ENCODE data around the gene ECI2. TPM values are rescaled to one million over a fixed set of nuclear protein-coding genes. Genes with fewer than 3 reads are reported as not detected.

The ECI2 gene
- total RNA-seq, 4 donors from 2014 or later = 44.9 to 76.2 (median 49.6) TPM

GRCh38 chr6:4145083-4145482, 9.7 kb upstream of the ECI2 start:
- TF ChIP-seq EP300 (IDR thresholded peaks at IDR 0.05) (no peak), POLR2A (IDR thresholded peaks at IDR 0.05) (no peak), CTCF (IDR thresholded peaks at IDR 0.05) (no peak)
- Histone ChIP-seq H3K9me3 (no peaks in the 10 kb centered on the region), H3K4me3 (no peak overlapping the region), H3K4me1 (no peaks in the 10 kb centered on the region), H3K36me3 (no peaks in the 10 kb centered on the region), H3K27ac (no peak overlapping the region), H3K27me3 (no peaks in the 10 kb centered on the region)
- WGBS, 2 donors = 85 to 87% methylated on average over 2 of the region's 2 CpGs
- no peak for DNase-seq (ENCODE audit: low spot score in 2 of 2)

GRCh38 chr6:4139272-4139671, 3.9 kb upstream of the ECI2 start:
- Histone ChIP-seq H3K4me3 (no peak overlapping the region), H3K36me3 (no peaks in the 10 kb centered on the region), H3K27ac (no peak overlapping the region), H3K27me3 (no peaks in the 10 kb centered on the region), H3K9me3 (no peaks in the 10 kb centered on the region), H3K4me1 (peaks cover 0 to 8% (median 2%) of the 10 kb centered on the region in 4 donors)
- 77 to 87% methylated on average over 3 of the region's 3 CpGs for WGBS, 2 donors
- TF ChIP-seq EP300 (IDR thresholded peaks at IDR 0.05) (no peak), CTCF (IDR thresholded peaks at IDR 0.05) (no peak), POLR2A (IDR thresholded peaks at IDR 0.05) (no peak)
- DNase-seq (ENCODE audit: low spot score in 2 of 2) = no peak

GRCh38 chr6:4138186-4138585, 2.8 kb upstream of the ECI2 start:
- Histone ChIP-seq H3K4me3 (no peak overlapping the region), H3K27ac (no peak overlapping the region), H3K4me1 (peaks cover 0 to 19% (median 11%) of the 10 kb centered on the region in 4 donors), H3K36me3 (no peaks in the 10 kb centered on the region), H3K9me3 (no peaks in the 10 kb centered on the region), H3K27me3 (no peaks in the 10 kb centered on the region)
- TF ChIP-seq POLR2A (IDR thresholded peaks at IDR 0.05) (no peak), CTCF (IDR thresholded peaks at IDR 0.05) (no peak), EP300 (IDR thresholded peaks at IDR 0.05) (no peak)
- no peak for DNase-seq (ENCODE audit: low spot score in 2 of 2)
- 79 to 88% methylated on average over 3 of the region's 3 CpGs for WGBS, 2 donors

- no peak for DNase-seq (ENCODE audit: low spot score in 2 of 2)
Measured at GRCh38 chr6:4136354-4136831, 1.0 kb upstream of the ECI2 start.

More at GRCh38 chr6:4136354-4136831, 1.0 kb upstream of the ECI2 start:
- no peak for TF ChIP-seq POLR2A (IDR thresholded peaks at IDR 0.05)
- no peak for TF ChIP-seq CTCF (IDR thresholded peaks at IDR 0.05)
- TF ChIP-seq EP300 (IDR thresholded peaks at IDR 0.05) = no peak
- H3K4me3 ChIP-seq = peak overlapping the region; percentile 68 to 90 (median 74)
- WGBS, 2 donors = 8 to 23% methylated on average over 1 of the region's 1 CpG
- H3K27me3 ChIP-seq = no peaks in the 10 kb centered on the region
- H3K4me1 ChIP-seq = peaks cover 0 to 23% (median 11%) of the 10 kb centered on the region in 4 donors
- H3K27ac ChIP-seq = peak overlapping the region; percentile 58 to 96 (median 88)
- peaks cover 0 to 9% (median 0%) of the 10 kb centered on the region in 3 donors for H3K36me3 ChIP-seq
- H3K9me3 ChIP-seq = no peaks in the 10 kb centered on the region

All from tibial nerve (tissue), 4 donors.